Measurements from ENCODE around the gene RIPOR2.

DNA sequence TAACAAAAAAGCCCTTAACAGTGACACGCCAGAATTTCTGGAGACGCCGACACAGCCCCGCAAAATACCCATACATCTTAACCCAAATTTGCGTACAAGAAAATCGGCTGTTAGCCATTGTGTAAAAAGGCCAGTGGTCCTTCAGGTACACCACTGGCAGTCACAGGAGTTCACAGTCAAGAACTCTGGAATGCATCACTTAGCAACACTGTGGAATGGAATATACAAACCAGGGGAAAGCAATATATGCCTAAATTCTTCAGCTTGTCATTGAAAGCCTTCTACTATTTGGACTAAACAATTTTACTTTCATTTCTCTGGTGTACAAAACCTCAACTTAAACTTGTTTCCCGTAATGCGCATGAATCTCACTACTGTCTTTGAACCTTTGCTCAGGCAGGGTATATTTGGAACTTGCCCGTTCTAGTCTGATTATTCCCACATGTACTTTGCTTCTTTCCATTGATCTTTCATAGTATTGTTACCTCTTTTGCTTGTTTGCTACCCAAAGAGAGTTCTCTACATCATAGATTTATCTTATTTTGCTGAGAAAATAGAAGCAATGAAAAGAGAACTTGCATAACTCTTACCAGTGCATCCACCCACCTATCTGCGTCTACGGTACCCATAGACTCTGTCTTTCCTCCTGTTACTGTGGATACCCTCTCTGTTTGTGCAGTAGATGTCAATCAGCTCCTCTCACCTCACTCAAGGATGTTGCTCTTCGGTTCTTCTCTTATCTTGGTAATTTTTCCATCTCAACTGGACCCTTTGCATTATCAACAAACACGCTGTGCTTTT lies 136.8 kb downstream of the RIPOR2 start, which contains the start of gene ARMH2:
- TF ChIP-seq POLR2A (IDR thresholded peaks at IDR 0.05; ENCODE audit: extremely low read depth, insufficient read length): no peak
- TF ChIP-seq, protein P1, sequence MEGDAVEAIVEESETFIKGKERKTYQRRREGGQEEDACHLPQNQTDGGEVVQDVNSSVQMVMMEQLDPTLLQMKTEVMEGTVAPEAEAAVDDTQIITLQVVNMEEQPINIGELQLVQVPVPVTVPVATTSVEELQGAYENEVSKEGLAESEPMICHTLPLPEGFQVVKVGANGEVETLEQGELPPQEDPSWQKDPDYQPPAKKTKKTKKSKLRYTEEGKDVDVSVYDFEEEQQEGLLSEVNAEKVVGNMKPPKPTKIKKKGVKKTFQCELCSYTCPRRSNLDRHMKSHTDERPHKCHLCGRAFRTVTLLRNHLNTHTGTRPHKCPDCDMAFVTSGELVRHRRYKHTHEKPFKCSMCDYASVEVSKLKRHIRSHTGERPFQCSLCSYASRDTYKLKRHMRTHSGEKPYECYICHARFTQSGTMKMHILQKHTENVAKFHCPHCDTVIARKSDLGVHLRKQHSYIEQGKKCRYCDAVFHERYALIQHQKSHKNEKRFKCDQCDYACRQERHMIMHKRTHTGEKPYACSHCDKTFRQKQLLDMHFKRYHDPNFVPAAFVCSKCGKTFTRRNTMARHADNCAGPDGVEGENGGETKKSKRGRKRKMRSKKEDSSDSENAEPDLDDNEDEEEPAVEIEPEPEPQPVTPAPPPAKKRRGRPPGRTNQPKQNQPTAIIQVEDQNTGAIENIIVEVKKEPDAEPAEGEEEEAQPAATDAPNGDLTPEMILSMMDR (IDR thresholded peaks at IDR 0.05; ENCODE audit: low read depth, low read length): no peak
- TF ChIP-seq, protein P2, sequence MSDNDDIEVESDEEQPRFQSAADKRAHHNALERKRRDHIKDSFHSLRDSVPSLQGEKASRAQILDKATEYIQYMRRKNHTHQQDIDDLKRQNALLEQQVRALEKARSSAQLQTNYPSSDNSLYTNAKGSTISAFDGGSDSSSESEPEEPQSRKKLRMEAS (IDR thresholded peaks at IDR 0.05; ENCODE audit: low read depth, low read length): no peak
